CD4-positive, alpha-beta T cell treated with Interleukin-12 subunit alpha and Interleukin-12 subunit beta, for 1 hour (primary cell): ENCODE measurements around the gene CGB2.

Experiments used
- DNase-seq: peaks from one replicate; pipeline ENCODE4 v3.0.0-alpha.2; 2020

Gene CGB2

GRCh38 chr19:49070416-49070815 lies 38.7 kb downstream of the CGB2 start:
- DNase-seq = no peak

- no peak for DNase-seq
Measured at GRCh38 chr19:49071860-49072547, 40.3 kb downstream of the CGB2 start.

- no peak for DNase-seq
Measured at GRCh38 chr19:49073514-49074378, 42.1 kb downstream of the CGB2 start.

- DNase-seq = peak; percentile 19
Measured at GRCh38 chr19:49074869-49075268, 43.2 kb downstream of the CGB2 start.

- DNase-seq = no peak
Measured at GRCh38 chr19:49080392-49080791, 48.7 kb downstream of the CGB2 start.

GRCh38 chr19:49081273-49081672 lies 49.6 kb downstream of the CGB2 start:
- no peak for DNase-seq
